Sigmoid colon (tissue), 7 donors: ENCODE measurements around the gene PJVK. TPM values are rescaled to one million over a fixed set of nuclear protein-coding genes. Genes with fewer than 3 reads are reported as not detected.

ENCODE experiments used
- DNase-seq: peaks from one replicate; pipeline ENCODE4 v3.0.0-alpha.2; 2019
- H3K27ac ChIP-seq, 4 donors: fragments of 200-600 bp; sonication (generic); one replicate each; pipeline ENCODE4 v1.5.1; 2016 to 2019; ENCODE audit warnings: mild to moderate bottlenecking in 1 of 4
- H3K27me3 ChIP-seq, 3 donors: fragments of 200-600 bp; sonication (generic); one replicate each; pipeline ENCODE4 v1.5.1; 2019; ENCODE audit warnings: mild to moderate bottlenecking in 1 of 3
- H3K36me3 ChIP-seq, 4 donors: fragments of 200-600 bp; sonication (generic); one replicate each; pipeline ENCODE4 v1.5.1; 2016 to 2019
- H3K4me1 ChIP-seq, 4 donors: fragments of 200-600 bp; sonication (generic); one replicate each; pipeline ENCODE4 v1.5.1; 2017 to 2019
- H3K4me3 ChIP-seq, 4 donors: fragments of 200-600 bp; sonication (generic); one replicate each; pipeline ENCODE4 v1.5.1; 2017 to 2019; ENCODE audit warnings: mild to moderate bottlenecking in 2 of 4, moderate library complexity in 1 of 4
- H3K9me3 ChIP-seq, 4 donors: fragments of 200-600 bp in 3 of 4; sonication (generic) in 3 of 4; one replicate each; pipeline versions ENCODE4 v1.5.1 to v1.6.1; 2013 to 2019
- CTCF ChIP-seq, 4 experiments: fragments of 450-650 bp in 3 of 4; fragments of 200-600 bp in 1 of 4; IDR thresholded peaks; one replicate each; pipeline ENCODE4 v1.5.1; 2016 to 2019; ENCODE audit warnings: antibody characterized with exemption in 4 of 4, mild to moderate bottlenecking in 3 of 4, moderate library complexity in 2 of 4
- EP300 ChIP-seq, 4 donors: sonication (generic); formaldehyde crosslinking; IDR thresholded peaks; one replicate each; pipeline ENCODE4 v1.6.1; 2017; ENCODE audit warnings: antibody characterized with exemption in 4 of 4
- POLR2A ChIP-seq, 2 donors: fragments of 450-650 bp; IDR thresholded peaks; one replicate each; pipeline ENCODE4 v1.6.1; 2016; ENCODE audit warnings: antibody characterized with exemption in 2 of 2, mild to moderate bottlenecking in 2 of 2, moderate library complexity in 2 of 2
- POLR2AphosphoS5 ChIP-seq, 4 donors: sonication (generic); formaldehyde crosslinking; IDR thresholded peaks; one replicate each; pipeline ENCODE4 v1.6.1; 2017; ENCODE audit warnings: antibody characterized with exemption in 4 of 4
- WGBS, 2 donors: extraction: QIAGEN DNeasy Blood & Tissue Kit; methylation state at CpG; one replicate each; pipeline ENCODE4 v1.1.7; 2013; 5-methylcytosine and 5-hydroxymethylcytosine counted together
- intact Hi-C: fragments of 100-400 bp; cut with DNase I; formaldehyde crosslinking; loops from one replicate; pipeline ENCODE4 v1.15.1; 2023
- polyA plus RNA-seq, 3 donors: library from polyadenylated mRNA; stranded (reverse); fragments of 200-250 nt; gene quantifications; one replicate each; pipeline ENCODE4 v1.2.3, GENCODE V29; 2013
- total RNA-seq, 4 donors: library from RNA; depleted of rRNA; stranded (reverse); fragments of >200 nt; gene quantifications; one replicate each; pipeline ENCODE4 v1.1.0, GENCODE V29; 2016
- donor health status: healthy with polysubstance abuse.
- donor health status: Bipolar disorder and iron deficiency.
- donor health status: healthy.

The PJVK gene
- total and polyA plus RNA-seq, 7 donors, result 0.85 to 8.3 (median 3.0) TPM; not detected in 2

GRCh38 chr2:178426388-178426787, 24.8 kb upstream of the PJVK start:
- H3K9me3 ChIP-seq, result peaks cover 0 to 6% (median 2%) of the 10 kb centered on the region in 4 donors
- intact Hi-C loops, result no loop called here
- H3K27me3 ChIP-seq, result no peaks in the 10 kb centered on the region
- DNase-seq, result no peak
- no peak overlapping the region for H3K4me3 ChIP-seq
- TF ChIP-seq POLR2AphosphoS5 (IDR thresholded peaks at IDR 0.05), result no peak
- TF ChIP-seq POLR2A (IDR thresholded peaks at IDR 0.05), result no peak
- no peak for TF ChIP-seq CTCF (IDR thresholded peaks at IDR 0.05)
- no peak for TF ChIP-seq EP300 (IDR thresholded peaks at IDR 0.05)
- H3K36me3 ChIP-seq, result peaks cover 0 to 52% (median 4%) of the 10 kb centered on the region in 4 donors
- no peak overlapping the region for H3K27ac ChIP-seq
- H3K4me1 ChIP-seq, result no peaks in the 10 kb centered on the region
- WGBS, 2 donors, result 95 to 96% methylated on average over 3 of the region's 3 CpGs

DNA sequence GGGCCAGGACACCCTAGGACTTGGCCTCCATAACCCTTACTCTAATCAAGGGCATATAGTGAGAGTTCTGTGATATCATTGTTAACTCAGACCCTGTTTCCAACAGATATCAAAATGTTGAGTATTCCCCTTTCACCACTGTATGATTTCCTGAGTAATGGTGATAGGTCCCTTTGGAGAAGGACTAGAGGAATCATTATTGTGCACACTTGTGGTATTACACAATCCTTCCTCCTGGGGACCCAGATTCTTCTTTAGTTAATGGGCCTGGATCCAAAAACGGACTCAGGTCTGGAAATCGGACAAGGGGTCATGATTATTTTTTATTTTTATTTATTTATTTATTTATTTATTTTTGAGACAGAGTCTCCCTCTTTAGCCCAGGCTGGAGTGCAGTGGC, 23.7 kb upstream of the PJVK start:
- peaks cover 5 to 62% (median 13%) of the 10 kb centered on the region in 4 donors for H3K36me3 ChIP-seq
- no peak overlapping the region for H3K4me3 ChIP-seq
- H3K27me3 ChIP-seq, result no peaks in the 10 kb centered on the region
- no peak overlapping the region for H3K27ac ChIP-seq
- intact Hi-C loops, result no loop called here
- WGBS, 2 donors, result 91 to 96% methylated on average over 2 of the region's 2 CpGs
- peaks cover 0 to 6% (median 2%) of the 10 kb centered on the region in 4 donors for H3K9me3 ChIP-seq
- TF ChIP-seq POLR2A (IDR thresholded peaks at IDR 0.05) (no peak), CTCF (IDR thresholded peaks at IDR 0.05) (no peak), EP300 (IDR thresholded peaks at IDR 0.05) (no peak), POLR2AphosphoS5 (IDR thresholded peaks at IDR 0.05) (no peak)
- no peaks in the 10 kb centered on the region for H3K4me1 ChIP-seq
- DNase-seq, result no peak

DNA sequence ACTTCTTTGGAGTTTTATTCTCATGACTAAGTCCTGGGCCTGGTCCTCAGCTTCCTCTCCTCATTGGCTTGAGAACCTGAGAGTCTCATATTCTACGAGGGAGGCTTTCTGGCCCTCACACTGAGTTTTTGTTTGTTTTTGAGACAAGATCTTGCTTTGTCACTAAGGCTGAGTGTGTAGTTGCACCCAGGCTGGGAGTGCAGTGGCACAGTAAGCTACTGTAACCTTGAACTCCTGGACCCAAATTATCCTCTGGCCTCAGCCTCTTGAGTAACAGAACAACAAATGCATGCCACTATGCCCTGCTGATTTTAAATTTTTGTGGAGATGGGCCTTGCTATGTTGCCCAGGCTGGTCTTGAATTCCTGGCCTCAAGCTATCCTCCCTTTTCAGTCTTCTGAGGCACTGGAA, 22.8 kb upstream of the PJVK start:
- intact Hi-C loops, result no loop called here
- no peak for DNase-seq
- TF ChIP-seq EP300 (IDR thresholded peaks at IDR 0.05) (no peak), POLR2AphosphoS5 (IDR thresholded peaks at IDR 0.05) (no peak), CTCF (IDR thresholded peaks at IDR 0.05) (no peak), POLR2A (IDR thresholded peaks at IDR 0.05) (no peak)
- Histone ChIP-seq H3K36me3 (peaks cover 9 to 72% (median 14%) of the 10 kb centered on the region in 4 donors), H3K4me1 (no peaks in the 10 kb centered on the region), H3K4me3 (no peak overlapping the region), H3K27ac (no peak overlapping the region), H3K27me3 (no peaks in the 10 kb centered on the region), H3K9me3 (peaks cover 0 to 6% (median 2%) of the 10 kb centered on the region in 4 donors)
- WGBS, 2 donors, result 90 to 93% methylated on average over 1 of the region's 1 CpG

DNA sequence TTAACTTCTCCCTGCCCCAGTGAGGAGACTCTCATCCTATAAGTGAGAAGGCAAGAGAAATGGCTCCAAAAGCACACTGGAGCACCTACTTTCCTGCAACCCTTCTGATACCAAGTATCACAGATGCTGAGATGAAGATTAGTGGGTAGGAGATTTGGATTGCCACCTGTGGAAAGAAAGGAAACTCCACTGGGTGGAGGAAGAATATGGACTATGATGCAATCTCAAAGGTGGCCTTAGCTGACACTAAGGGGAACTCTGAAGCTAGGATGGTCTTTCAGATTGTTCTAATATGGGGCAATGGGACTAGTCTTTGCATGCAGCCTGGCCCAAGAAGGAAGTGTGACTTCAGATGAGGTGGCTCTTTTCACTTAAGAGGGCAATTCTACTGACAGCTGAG, 21.8 kb upstream of the PJVK start:
- intact Hi-C loops, result no loop called here
- peaks cover 0 to 6% (median 2%) of the 10 kb centered on the region in 4 donors for H3K9me3 ChIP-seq
- H3K27ac ChIP-seq, result no peak overlapping the region
- no peak for DNase-seq
- H3K4me3 ChIP-seq, result no peak overlapping the region
- H3K27me3 ChIP-seq, result no peaks in the 10 kb centered on the region
- peaks cover 17 to 81% (median 22%) of the 10 kb centered on the region in 4 donors for H3K36me3 ChIP-seq
- TF ChIP-seq EP300 (IDR thresholded peaks at IDR 0.05) (no peak), CTCF (IDR thresholded peaks at IDR 0.05) (no peak), POLR2AphosphoS5 (IDR thresholded peaks at IDR 0.05) (no peak), POLR2A (IDR thresholded peaks at IDR 0.05) (no peak)
- H3K4me1 ChIP-seq, result no peaks in the 10 kb centered on the region

- TF ChIP-seq EP300 (IDR thresholded peaks at IDR 0.05), result no peak
- no peak for TF ChIP-seq POLR2A (IDR thresholded peaks at IDR 0.05)
- no peak for TF ChIP-seq POLR2AphosphoS5 (IDR thresholded peaks at IDR 0.05)
- TF ChIP-seq CTCF (IDR thresholded peaks at IDR 0.05), result no peak
- intact Hi-C loops, result no loop called here
- DNase-seq, result no peak
- H3K27me3 ChIP-seq, result no peaks in the 10 kb centered on the region
- WGBS, 2 donors, result 98% methylated on average over 2 of the region's 2 CpGs
- peaks cover 27 to 97% (median 43%) of the 10 kb centered on the region in 4 donors for H3K36me3 ChIP-seq
- no peaks in the 10 kb centered on the region for H3K4me1 ChIP-seq
- H3K27ac ChIP-seq, result no peak overlapping the region
- no peaks in the 10 kb centered on the region for H3K9me3 ChIP-seq
- H3K4me3 ChIP-seq, result no peak overlapping the region
Measured at GRCh38 chr2:178436662-178437061, 14.5 kb upstream of the PJVK start.
